Uterus (tissue), 2 donors: ENCODE measurements around the gene RHOT1.

Source experiments
- POLR2A ChIP-seq, 2 donors: fragments of 450-650 bp; IDR thresholded peaks; one replicate each; pipeline ENCODE4 v1.6.1; 2016; ENCODE audit warnings: antibody characterized with exemption in 2 of 2, mild to moderate bottlenecking in 1 of 2, moderate library complexity in 1 of 2
- TF ChIP-seq, protein P1 (sequence below), 4 experiments: fragments of 200-600 bp in 2 of 4; fragments of 450-650 bp in 2 of 4; sonication (generic) in 2 of 4; IDR thresholded peaks; one replicate each; pipeline ENCODE4 v1.5.1; 2016 to 2019; ENCODE audit warnings: antibody characterized with exemption in 4 of 4, mild to moderate bottlenecking in 2 of 4, moderate library complexity in 1 of 4

DNA sequence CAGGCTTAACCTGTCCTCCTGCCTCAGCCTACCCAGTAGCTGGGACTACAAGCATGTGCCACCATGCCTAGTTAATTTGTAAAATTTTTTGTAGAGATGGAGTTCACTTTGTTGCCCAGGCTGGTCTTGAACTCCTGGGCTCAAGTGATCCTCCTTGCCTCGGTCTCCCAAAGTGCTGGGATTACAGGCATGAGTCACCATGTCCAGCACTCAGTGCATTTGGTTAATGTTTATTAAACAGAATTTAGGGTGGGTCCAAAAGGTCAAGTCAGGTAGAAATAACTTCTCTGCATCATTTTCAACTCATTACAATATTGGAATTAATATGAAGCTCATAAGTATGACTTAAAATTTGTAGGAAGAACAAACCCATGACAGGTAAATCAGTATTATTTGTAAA lies 55.7 kb downstream of the RHOT1 start:
- TF ChIP-seq, protein P1, sequence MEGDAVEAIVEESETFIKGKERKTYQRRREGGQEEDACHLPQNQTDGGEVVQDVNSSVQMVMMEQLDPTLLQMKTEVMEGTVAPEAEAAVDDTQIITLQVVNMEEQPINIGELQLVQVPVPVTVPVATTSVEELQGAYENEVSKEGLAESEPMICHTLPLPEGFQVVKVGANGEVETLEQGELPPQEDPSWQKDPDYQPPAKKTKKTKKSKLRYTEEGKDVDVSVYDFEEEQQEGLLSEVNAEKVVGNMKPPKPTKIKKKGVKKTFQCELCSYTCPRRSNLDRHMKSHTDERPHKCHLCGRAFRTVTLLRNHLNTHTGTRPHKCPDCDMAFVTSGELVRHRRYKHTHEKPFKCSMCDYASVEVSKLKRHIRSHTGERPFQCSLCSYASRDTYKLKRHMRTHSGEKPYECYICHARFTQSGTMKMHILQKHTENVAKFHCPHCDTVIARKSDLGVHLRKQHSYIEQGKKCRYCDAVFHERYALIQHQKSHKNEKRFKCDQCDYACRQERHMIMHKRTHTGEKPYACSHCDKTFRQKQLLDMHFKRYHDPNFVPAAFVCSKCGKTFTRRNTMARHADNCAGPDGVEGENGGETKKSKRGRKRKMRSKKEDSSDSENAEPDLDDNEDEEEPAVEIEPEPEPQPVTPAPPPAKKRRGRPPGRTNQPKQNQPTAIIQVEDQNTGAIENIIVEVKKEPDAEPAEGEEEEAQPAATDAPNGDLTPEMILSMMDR (IDR thresholded peaks at IDR 0.05), result no peak
- TF ChIP-seq POLR2A (IDR thresholded peaks at IDR 0.05), result no peak
